Inflammatory macrophage (primary cell): ENCODE results near the gene SIM2.

ENCODE experiments used
- DNase-seq, 2 donors: peaks; one replicate each; pipeline ENCODE4 v3.0.0-alpha.2; 2020 to 2022

Gene SIM2

GRCh38 chr21:36688324-36688723, 10.6 kb upstream of the SIM2 start:
- DNase-seq: no peak

GRCh38 chr21:36689324-36689723, 9.6 kb upstream of the SIM2 start:
- DNase-seq: no peak

GRCh38 chr21:36690628-36691554, 8.0 kb upstream of the SIM2 start:
- no peak for DNase-seq

- DNase-seq: no peak
Measured at GRCh38 chr21:36691555-36692041, 7.3 kb upstream of the SIM2 start.

- DNase-seq: no peak
Measured at GRCh38 chr21:36692114-36692834, 6.6 kb upstream of the SIM2 start.

GRCh38 chr21:36692835-36693488, 6.0 kb upstream of the SIM2 start:
- no peak for DNase-seq

- no peak for DNase-seq
Measured at GRCh38 chr21:36693489-36694030, 5.4 kb upstream of the SIM2 start.

GRCh38 chr21:36694031-36694515, 4.8 kb upstream of the SIM2 start:
- DNase-seq: no peak

- no peak for DNase-seq
Measured at GRCh38 chr21:36694593-36695282, 4.2 kb upstream of the SIM2 start.

- no peak for DNase-seq
Measured at GRCh38 chr21:36695283-36695634, 3.7 kb upstream of the SIM2 start.

- no peak for DNase-seq
Measured at GRCh38 chr21:36695671-36696389, 3.1 kb upstream of the SIM2 start.

- no peak for DNase-seq
Measured at GRCh38 chr21:36696390-36697059, 2.4 kb upstream of the SIM2 start.

GRCh38 chr21:36697060-36697850, 1.7 kb upstream of the SIM2 start:
- DNase-seq: no peak

GRCh38 chr21:36697851-36698384, 997 bp upstream of the SIM2 start:
- DNase-seq: no peak

GRCh38 chr21:36698385-36698980, 432 bp upstream of the SIM2 start:
- DNase-seq: no peak

GRCh38 chr21:36699546-36700294, 805 bp downstream of the SIM2 start:
- no peak for DNase-seq

GRCh38 chr21:36700295-36700970, 1.5 kb downstream of the SIM2 start:
- no peak for DNase-seq
